Frontal cortex (tissue), 4 donors: ENCODE data around the gene TNK2. TPM values are rescaled to one million over a fixed set of nuclear protein-coding genes. Genes with fewer than 3 reads are reported as not detected.
"Not testable (repeated sequence)": the region's sequence is repeated elsewhere in the genome, so short reads cannot be mapped to it uniquely, and the experiment has no call there.

Source experiments
- DNase-seq, 2 donors: peaks; one replicate each; pipeline ENCODE4 v3.0.0; 2012; ENCODE audit warnings: low spot score in 2 of 2
- FAIRE-seq: peaks from 2 replicates; lab custom pipeline; 2012; peaks lifted over from hg19 to GRCh38; lab: Jason Lieb, UNC
- total RNA-seq: library from RNA; depleted of rRNA; stranded (reverse); fragments of >200 nt; gene quantifications from one replicate; pipeline ENCODE4 v1.2.3, GENCODE V29; 2014
- donor health status: control.
- donor health status: control.
- donor health status: control.

Gene TNK2
- total RNA-seq, 1 donor from 2014 or later: 11.0 TPM

- no peak for FAIRE-seq
- DNase-seq: no peak
Observed at GRCh38 chr3:195875482-195876236, 32.7 kb downstream of the TNK2 start.

GRCh38 chr3:195873971-195874370, 34.4 kb downstream of the TNK2 start:
- DNase-seq (no peak), FAIRE-seq (no peak)

- FAIRE-seq (no peak), DNase-seq (peak in 1 of 2 donors; percentile 64)
Observed at GRCh38 chr3:195873281-195873887, 35.0 kb downstream of the TNK2 start.

- DNase-seq (no peak), FAIRE-seq (no peak)
Observed at GRCh38 chr3:195872800-195873199, 35.6 kb downstream of the TNK2 start.

- DNase-seq (no peak), FAIRE-seq (no peak)
Observed at GRCh38 chr3:195872097-195872496, 36.3 kb downstream of the TNK2 start.

GRCh38 chr3:195871686-195872085, 36.7 kb downstream of the TNK2 start:
- DNase-seq: not testable (repeated sequence)

GRCh38 chr3:195870937-195871336, 37.4 kb downstream of the TNK2 start:
- DNase-seq (no peak), FAIRE-seq (no peak)

More at GRCh38 chr3:195871686-195872085, 36.7 kb downstream of the TNK2 start:
- FAIRE-seq: not testable (repeated sequence)

GRCh38 chr3:195870442-195870841, 37.9 kb downstream of the TNK2 start:
- no peak for DNase-seq
- FAIRE-seq: no peak

GRCh38 chr3:195869413-195870001, 38.8 kb downstream of the TNK2 start:
- FAIRE-seq (no peak), DNase-seq (no peak)

GRCh38 chr3:195868866-195869412, 39.4 kb downstream of the TNK2 start:
- no peak for FAIRE-seq
- peak in 1 of 2 donors; percentile 22 for DNase-seq

- DNase-seq: no peak
- FAIRE-seq: no peak
Observed at GRCh38 chr3:195868336-195868865, 40.0 kb downstream of the TNK2 start.

- peak in 1 of 2 donors; percentile 20 for DNase-seq
- no peak for FAIRE-seq
Observed at GRCh38 chr3:195867631-195868335, 40.6 kb downstream of the TNK2 start.

GRCh38 chr3:195866686-195867511, 41.5 kb downstream of the TNK2 start:
- no peak for FAIRE-seq
- DNase-seq: no peak

GRCh38 chr3:195865752-195866151, 42.6 kb downstream of the TNK2 start:
- no peak for DNase-seq
- FAIRE-seq: no peak

GRCh38 chr3:195863121-195864061, 45.0 kb downstream of the TNK2 start:
- DNase-seq (peak; percentile 77 to 88), FAIRE-seq (no peak)

- DNase-seq, FAIRE-seq: not testable (repeated sequence)
Observed at GRCh38 chr3:195862318-195862717, 46.0 kb downstream of the TNK2 start.

GRCh38 chr3:195860456-195860855, 47.9 kb downstream of the TNK2 start:
- DNase-seq: no peak
- FAIRE-seq: no peak

GRCh38 chr3:195859846-195860411, 48.4 kb downstream of the TNK2 start:
- FAIRE-seq: no peak

More at GRCh38 chr3:195859846-195860411, 48.4 kb downstream of the TNK2 start:
- no peak for DNase-seq
